Endothelial cell of umbilical vein (primary cell): ENCODE data around the gene PLD6.

Experiments
- CTCF ChIP-seq, 2 donors: IDR thresholded peaks; 1 replicate in 1 of 2; 2 replicates in 1 of 2; pipeline ENCODE4 v1.5.1; 2011; ENCODE audit warnings: low read length in 2 of 2, mild to moderate bottlenecking in 2 of 2, moderate library complexity in 2 of 2, control low read depth in 1 of 2, inconsistent platforms in 1 of 2, low read depth in 1 of 2; ENCODE audit not compliant: insufficient read depth in 1 of 2; ENCODE audit errors: extremely low read depth in 1 of 2
- EZH2 ChIP-seq: IDR thresholded peaks from 2 replicates; pipeline ENCODE4 v1.6.1; 2012; ENCODE audit warnings: borderline replicate concordance, low read depth, mild to moderate bottlenecking, moderate library complexity, low read length, inconsistent platforms; ENCODE audit not compliant: severe bottlenecking

GRCh38 chr17:17231621-17232302 is 25.6 kb upstream of the PLD6 start:
- TF ChIP-seq EZH2 (no peak), CTCF (IDR thresholded peaks at IDR 0.05; ENCODE audit: extremely low read depth in 1 of 2, insufficient read depth in 1 of 2, low read depth in 1 of 2, low read length in 2 of 2) (no peak)
